NCI-H1436 (cell line): ENCODE data around the gene FXYD1.
"Not testable (repeated sequence)": the region's sequence is repeated elsewhere in the genome, so short reads cannot be mapped to it uniquely, and the experiment has no call there.

Source experiments
- DNase-seq: peaks from one replicate; lab custom pipeline; 2025; lab: John Stamatoyannopoulos, UW

The FXYD1 gene

GRCh38 chr19:35138305-35138892 lies at the start of gene FXYD1:
Gene FXYD1, plus strand, starts transcription at chr19:35138824. Its CDS starts 1,256 bp downstream, at chr19:35140080.
- no peak for DNase-seq

GRCh38 chr19:35089554-35089953 lies 49.1 kb upstream of the FXYD1 start:
- no peak for DNase-seq

GRCh38 chr19:35090160-35090505 lies 48.5 kb upstream of the FXYD1 start:
- DNase-seq = no peak

- peak; percentile 30 for DNase-seq
Observed at GRCh38 chr19:35090506-35091214, 48.0 kb upstream of the FXYD1 start.

- DNase-seq = no peak
Observed at GRCh38 chr19:35093430-35093829, 45.2 kb upstream of the FXYD1 start.

GRCh38 chr19:35093941-35094647 lies 44.5 kb upstream of the FXYD1 start:
- DNase-seq = no peak

- DNase-seq = no peak
Observed at GRCh38 chr19:35094656-35095055, 44.0 kb upstream of the FXYD1 start.

GRCh38 chr19:35095667-35096368 lies 42.8 kb upstream of the FXYD1 start:
- no peak for DNase-seq

- no peak for DNase-seq
Observed at GRCh38 chr19:35098413-35099049, 40.1 kb upstream of the FXYD1 start.

GRCh38 chr19:35099155-35099896 lies 39.3 kb upstream of the FXYD1 start:
- no peak for DNase-seq

- DNase-seq = no peak
Observed at GRCh38 chr19:35099897-35100275, 38.7 kb upstream of the FXYD1 start.

- DNase-seq = no peak
Observed at GRCh38 chr19:35100588-35101533, 37.8 kb upstream of the FXYD1 start.

GRCh38 chr19:35101949-35102348 lies 36.7 kb upstream of the FXYD1 start:
- DNase-seq = not testable (repeated sequence)

- DNase-seq = not testable (repeated sequence)
Observed at GRCh38 chr19:35103614-35104013, 35.0 kb upstream of the FXYD1 start.

- no peak for DNase-seq
Observed at GRCh38 chr19:35104361-35104760, 34.3 kb upstream of the FXYD1 start.

- no peak for DNase-seq
Observed at GRCh38 chr19:35105047-35105410, 33.6 kb upstream of the FXYD1 start.

- no peak for DNase-seq
Observed at GRCh38 chr19:35105411-35106290, 33.0 kb upstream of the FXYD1 start.

GRCh38 chr19:35106291-35106583 lies 32.4 kb upstream of the FXYD1 start:
- DNase-seq = no peak

- DNase-seq = no peak
Observed at GRCh38 chr19:35106898-35107541, 31.6 kb upstream of the FXYD1 start.
